ENCODE results near the gene PPDPF. TPM values are rescaled to one million over a fixed set of nuclear protein-coding genes. Genes with fewer than 3 reads are reported as not detected.
A peak's percentile ranks its signal among the peaks of the same experiment; 100 is the strongest.

The PPDPF gene
- total and polyA plus RNA-seq, 2 donors (not counting 1 experiment from before 2014, with no cell fraction given) = 93.5 to 162 TPM

DNA sequence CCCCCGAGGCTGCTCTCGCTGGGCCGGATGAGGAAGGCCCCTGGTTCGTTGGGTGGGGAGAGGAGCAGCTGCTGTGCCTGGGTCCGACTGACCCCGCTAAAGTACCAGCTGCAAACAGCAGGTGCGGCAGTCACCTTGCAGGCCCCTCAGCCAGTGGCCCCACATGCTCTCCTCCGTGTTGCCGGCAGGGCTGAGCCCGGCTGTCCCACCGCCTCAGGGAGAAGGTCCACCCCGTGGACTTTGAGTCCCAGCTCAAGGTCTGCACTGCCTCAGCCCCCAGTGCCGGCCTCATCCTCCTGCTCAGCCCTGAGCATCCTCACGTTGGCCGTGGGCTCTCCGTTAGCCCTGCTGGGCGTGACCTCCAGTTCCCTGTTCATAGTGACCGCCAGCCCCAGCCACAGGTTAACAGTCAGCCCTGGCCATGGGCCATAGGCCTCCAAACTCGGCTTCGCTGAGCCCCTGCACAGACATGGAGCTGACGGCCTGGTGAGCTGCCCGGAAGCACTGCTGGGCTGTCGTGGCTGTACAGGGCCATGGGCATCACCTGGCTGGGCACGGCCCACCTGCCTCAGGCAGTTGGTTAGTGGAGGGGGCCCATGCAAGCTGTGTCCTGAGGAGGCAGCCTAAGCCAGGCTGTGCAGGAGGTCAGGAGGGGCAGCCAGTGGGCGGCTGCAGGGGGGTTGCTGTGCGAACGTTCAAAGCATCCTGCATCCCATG lies 23.8 kb downstream of the PPDPF start:
- H3K36me3 ChIP-seq (replicated peaks in 1 of 2; ENCODE audit: control extremely low read depth in 1 of 2, control insufficient read depth in 1 of 2, extremely low read depth in 1 of 2, insufficient read depth in 2 of 2, low read length in 1 of 2) = no peaks in the 10 kb centered on the region
- no peak for DNase-seq
- Mint-ChIP-seq H3K4me3 (no peak overlapping the region), H3K4me1 (peaks cover 57% of the 10 kb centered on the region), H3K9me3 (ENCODE audit: insufficient read depth) (no peaks in the 10 kb centered on the region), H3K27ac (peak overlapping the region; percentile 70), H3K27me3 (no peaks in the 10 kb centered on the region)
- CTCF ChIA-PET = interaction anchor here (2.8 kb wide), 1 partner anchor 8 kb away, joined by 10 read pairs; no protein-coding TSS in a partner anchor
- no peaks in the 10 kb centered on the region for H3K9me3 ChIP-seq (ENCODE audit: control extremely low read depth in 1 of 3, control insufficient read depth in 2 of 3, insufficient read depth in 1 of 3, low read length in 2 of 3)
- intact Hi-C loops (cut with micrococcal nuclease) = no loop called here
- no peak overlapping the region for H3K4me3 ChIP-seq (ENCODE audit: control extremely low read depth in 1 of 5, extremely low read depth in 1 of 5, insufficient read depth in 1 of 5, low read depth in 2 of 5, low read length in 4 of 5)
- H2AFZ ChIP-seq (ENCODE audit: insufficient read depth, low read depth, low read length, poor library complexity, severe bottlenecking) = no peak overlapping the region
- TF ChIP-seq, protein P1, sequence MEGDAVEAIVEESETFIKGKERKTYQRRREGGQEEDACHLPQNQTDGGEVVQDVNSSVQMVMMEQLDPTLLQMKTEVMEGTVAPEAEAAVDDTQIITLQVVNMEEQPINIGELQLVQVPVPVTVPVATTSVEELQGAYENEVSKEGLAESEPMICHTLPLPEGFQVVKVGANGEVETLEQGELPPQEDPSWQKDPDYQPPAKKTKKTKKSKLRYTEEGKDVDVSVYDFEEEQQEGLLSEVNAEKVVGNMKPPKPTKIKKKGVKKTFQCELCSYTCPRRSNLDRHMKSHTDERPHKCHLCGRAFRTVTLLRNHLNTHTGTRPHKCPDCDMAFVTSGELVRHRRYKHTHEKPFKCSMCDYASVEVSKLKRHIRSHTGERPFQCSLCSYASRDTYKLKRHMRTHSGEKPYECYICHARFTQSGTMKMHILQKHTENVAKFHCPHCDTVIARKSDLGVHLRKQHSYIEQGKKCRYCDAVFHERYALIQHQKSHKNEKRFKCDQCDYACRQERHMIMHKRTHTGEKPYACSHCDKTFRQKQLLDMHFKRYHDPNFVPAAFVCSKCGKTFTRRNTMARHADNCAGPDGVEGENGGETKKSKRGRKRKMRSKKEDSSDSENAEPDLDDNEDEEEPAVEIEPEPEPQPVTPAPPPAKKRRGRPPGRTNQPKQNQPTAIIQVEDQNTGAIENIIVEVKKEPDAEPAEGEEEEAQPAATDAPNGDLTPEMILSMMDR (IDR thresholded peaks at IDR 0.05) = no peak
- TF ChIP-seq EZH2 (IDR thresholded peaks at IDR 0.05; ENCODE audit: borderline replicate concordance, insufficient read depth, low read depth, low read length, poor library complexity, severe bottlenecking) = no peak
- H3K9ac ChIP-seq (ENCODE audit: low read length) = no peak overlapping the region
- peaks cover 42 to 70% of the 10 kb centered on the region in 2 donors for H3K4me1 ChIP-seq (ENCODE audit: control insufficient read depth in 2 of 2, insufficient read depth in 2 of 2, low read length in 2 of 2)
- peaks cover 0 to 5% (median 1%) of the 10 kb centered on the region in 4 experiments for H3K27me3 ChIP-seq (replicated peaks in 1 of 4; ENCODE audit: control extremely low read depth in 1 of 4, control insufficient read depth in 3 of 4, insufficient read depth in 4 of 4, low read length in 3 of 4)
- no peak overlapping the region for H3K27ac ChIP-seq (ENCODE audit: low read length in 2 of 2)
- no peak overlapping the region for H3K4me2 ChIP-seq (replicated peaks; ENCODE audit: low read depth, low read length, poor library complexity, severe bottlenecking)
- no peaks in the 10 kb centered on the region for H4K20me1 ChIP-seq (ENCODE audit: control insufficient read depth, insufficient read depth, low read length, poor library complexity, severe bottlenecking)
- WGBS (ENCODE audit: insufficient coverage) = 86% methylated on average over 27 of the region's 27 CpGs
- no peak for ATAC-seq (ENCODE audit: low read depth)
- POLR2A ChIA-PET = interaction anchor here (2.0 kb wide), 1 partner anchor 8 kb away, joined by 8 read pairs; no protein-coding TSS in a partner anchor
- no peaks in the 10 kb centered on the region for H3K79me2 ChIP-seq (ENCODE audit: control insufficient read depth, insufficient read depth, low read length)

- peaks cover 0 to 8% (median 1%) of the 10 kb centered on the region in 4 experiments for H3K27me3 ChIP-seq (replicated peaks in 1 of 4; ENCODE audit: control extremely low read depth in 1 of 4, control insufficient read depth in 3 of 4, insufficient read depth in 4 of 4, low read length in 3 of 4)
- no peaks in the 10 kb centered on the region for H3K9me3 ChIP-seq (ENCODE audit: control extremely low read depth in 1 of 3, control insufficient read depth in 2 of 3, insufficient read depth in 1 of 3, low read length in 2 of 3)
- no peak overlapping the region for H3K27ac ChIP-seq (ENCODE audit: low read length in 2 of 2)
- intact Hi-C loops (cut with micrococcal nuclease) = no loop called here
- H4K20me1 ChIP-seq (ENCODE audit: control insufficient read depth, insufficient read depth, low read length, poor library complexity, severe bottlenecking) = no peaks in the 10 kb centered on the region
- peaks cover 56% of the 10 kb centered on the region for H3K4me1 Mint-ChIP-seq
- no peak overlapping the region for H3K9ac ChIP-seq (ENCODE audit: low read length)
- H3K4me2 ChIP-seq (replicated peaks; ENCODE audit: low read depth, low read length, poor library complexity, severe bottlenecking) = peak overlapping the region; percentile 24
- H3K27me3 Mint-ChIP-seq = no peaks in the 10 kb centered on the region
- H3K4me3 Mint-ChIP-seq = peak overlapping the region; percentile 42
- peaks cover 44 to 69% of the 10 kb centered on the region in 2 donors for H3K4me1 ChIP-seq (ENCODE audit: control insufficient read depth in 2 of 2, insufficient read depth in 2 of 2, low read length in 2 of 2)
- peak overlapping the region; percentile 70 for H3K27ac Mint-ChIP-seq
- DNase-seq (no peak), ATAC-seq (ENCODE audit: low read depth) (no peak)
- WGBS (ENCODE audit: insufficient coverage) = 81% methylated on average over 19 of the region's 19 CpGs
- H3K9me3 Mint-ChIP-seq (ENCODE audit: insufficient read depth) = no peaks in the 10 kb centered on the region
- H2AFZ ChIP-seq (ENCODE audit: insufficient read depth, low read depth, low read length, poor library complexity, severe bottlenecking) = no peak overlapping the region
- H3K79me2 ChIP-seq (ENCODE audit: control insufficient read depth, insufficient read depth, low read length) = no peaks in the 10 kb centered on the region
- CTCF ChIA-PET = no interaction called here
- no peaks in the 10 kb centered on the region for H3K36me3 ChIP-seq (replicated peaks in 1 of 2; ENCODE audit: control extremely low read depth in 1 of 2, control insufficient read depth in 1 of 2, extremely low read depth in 1 of 2, insufficient read depth in 2 of 2, low read length in 1 of 2)
- POLR2A ChIA-PET = no interaction called here
- no peak for TF ChIP-seq EZH2 (IDR thresholded peaks at IDR 0.05; ENCODE audit: borderline replicate concordance, insufficient read depth, low read depth, low read length, poor library complexity, severe bottlenecking)
- TF ChIP-seq, protein P1 (IDR thresholded peaks at IDR 0.05) = no peak
- no peak overlapping the region for H3K4me3 ChIP-seq (ENCODE audit: control extremely low read depth in 1 of 5, extremely low read depth in 1 of 5, insufficient read depth in 1 of 5, low read depth in 2 of 5, low read length in 4 of 5)
Measured at GRCh38 chr20:63544958-63545516, 24.5 kb downstream of the PPDPF start.

All from B cell (primary cell).